GM10266 (cell line): ENCODE data around the gene ZNF407.

Source experiments
- DNase-seq: peaks from one replicate; pipeline ENCODE4 v3.0.0; 2012; ENCODE audit errors: extremely low spot score
- CTCF ChIP-seq: IDR thresholded peaks from 2 replicates; pipeline ENCODE4 v1.5.1; 2012; ENCODE audit warnings: mild to moderate bottlenecking, low read depth; ENCODE audit not compliant: control insufficient read depth, insufficient read depth; ENCODE audit errors: missing control alignments

Gene ZNF407

GRCh38 chr18:74841248-74841647 is 243.6 kb downstream of the ZNF407 start:
- no peak for TF ChIP-seq CTCF
- no peak for DNase-seq

- DNase-seq, result no peak
- TF ChIP-seq CTCF, result no peak
Observed at GRCh38 chr18:74849301-74849700, 251.6 kb downstream of the ZNF407 start.

- DNase-seq, result no peak
- no peak for TF ChIP-seq CTCF
Observed at GRCh38 chr18:74856434-74856833, 258.8 kb downstream of the ZNF407 start.

GRCh38 chr18:74856928-74857327 is 259.3 kb downstream of the ZNF407 start:
- DNase-seq, result no peak
- no peak for TF ChIP-seq CTCF

GRCh38 chr18:74857901-74858300 is 260.2 kb downstream of the ZNF407 start:
- no peak for DNase-seq

GRCh38 chr18:74861154-74861553 is 263.5 kb downstream of the ZNF407 start:
- no peak for DNase-seq
- no peak for TF ChIP-seq CTCF

More at GRCh38 chr18:74857901-74858300, 260.2 kb downstream of the ZNF407 start:
- no peak for TF ChIP-seq CTCF

- TF ChIP-seq CTCF, result no peak
Observed at GRCh38 chr18:74862094-74862493, 264.4 kb downstream of the ZNF407 start.

More at GRCh38 chr18:74862094-74862493, 264.4 kb downstream of the ZNF407 start:
- no peak for DNase-seq
